Measurements from ENCODE around the gene HIGD2A. TPM values are rescaled to one million over a fixed set of nuclear protein-coding genes. Genes with fewer than 3 reads are reported as not detected.
A peak's percentile ranks its signal among the peaks of the same experiment; 100 is the strongest.

Gene HIGD2A
- total and polyA plus RNA-seq, 2 of the 13 experiments (the other 11 are each of a cell fraction or from before 2014, with no cell fraction given) = 89.2 to 146 TPM

DNA sequence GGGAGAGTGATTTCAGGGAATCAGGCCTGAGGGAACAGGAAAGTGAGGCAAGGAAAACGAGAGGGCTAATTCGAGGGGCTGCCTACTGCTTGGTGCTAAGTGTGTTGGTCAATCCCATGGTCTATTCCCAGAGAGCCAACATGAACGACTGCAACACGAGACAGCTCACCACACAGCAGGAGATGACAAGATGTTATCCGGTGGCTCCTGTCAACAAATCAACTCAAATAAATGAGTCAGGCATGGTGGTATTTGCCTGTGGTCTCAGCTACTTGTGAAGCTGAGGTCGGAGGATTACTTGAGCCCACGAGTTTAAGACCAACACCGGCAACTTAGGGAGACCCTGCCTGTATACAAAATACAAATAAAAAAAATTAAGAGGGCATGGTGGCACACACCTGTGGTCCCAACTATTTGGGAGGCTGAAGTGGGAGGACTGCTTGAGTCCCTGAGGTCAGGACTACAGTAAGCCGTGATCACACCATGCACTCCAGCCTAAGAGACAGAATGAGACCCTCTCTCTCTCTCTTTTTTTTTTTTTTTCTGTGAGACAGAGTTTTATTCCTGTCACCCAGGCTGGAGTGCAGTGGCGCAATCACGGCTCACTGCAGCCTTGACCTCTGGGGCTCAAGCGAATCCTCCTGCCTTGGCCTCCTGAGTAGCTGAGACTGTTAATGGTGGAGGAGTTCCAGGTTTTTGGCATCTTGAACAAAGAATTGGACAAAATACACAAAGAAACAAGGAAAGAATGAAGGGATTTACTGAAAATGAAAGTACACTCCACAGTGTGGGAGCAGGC is 50.6 kb downstream of the HIGD2A start (continued):
- peak; percentile 71; the same call in 1 of the 2 replicates for TF ChIP-seq FOXO1 (CRISPR knock-in tag; IDR thresholded peaks at IDR 0.05)
- TF ChIP-seq NR2F1 (CRISPR knock-in tag; IDR thresholded peaks at IDR 0.05) = peak; percentile 13 to 22; a peak in 1 of 4 replicates
- no peak for TF ChIP-seq ZNF30 (CRISPR knock-in tag; IDR thresholded peaks at IDR 0.05)
- 0 out of 2 replicates have a peak, but pooled peaks have one; percentile 36 for TF ChIP-seq ZSCAN31 (CRISPR knock-in tag; IDR thresholded peaks at IDR 0.05; ENCODE audit: low read depth)
- TF ChIP-seq ZNF512 (CRISPR knock-in tag; IDR thresholded peaks at IDR 0.05) = no peak
- TF ChIP-seq SPEN (CRISPR knock-in tag; IDR thresholded peaks at IDR 0.05; ENCODE audit: low read depth) = 0 out of 2 replicates have a peak, but pooled peaks have one; percentile 39
- TF ChIP-seq XBP1 (CRISPR knock-in tag; IDR thresholded peaks at IDR 0.05) = no peak
- TF ChIP-seq, protein P1, sequence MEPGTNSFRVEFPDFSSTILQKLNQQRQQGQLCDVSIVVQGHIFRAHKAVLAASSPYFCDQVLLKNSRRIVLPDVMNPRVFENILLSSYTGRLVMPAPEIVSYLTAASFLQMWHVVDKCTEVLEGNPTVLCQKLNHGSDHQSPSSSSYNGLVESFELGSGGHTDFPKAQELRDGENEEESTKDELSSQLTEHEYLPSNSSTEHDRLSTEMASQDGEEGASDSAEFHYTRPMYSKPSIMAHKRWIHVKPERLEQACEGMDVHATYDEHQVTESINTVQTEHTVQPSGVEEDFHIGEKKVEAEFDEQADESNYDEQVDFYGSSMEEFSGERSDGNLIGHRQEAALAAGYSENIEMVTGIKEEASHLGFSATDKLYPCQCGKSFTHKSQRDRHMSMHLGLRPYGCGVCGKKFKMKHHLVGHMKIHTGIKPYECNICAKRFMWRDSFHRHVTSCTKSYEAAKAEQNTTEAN (CRISPR knock-in tag; conservative IDR thresholded peaks at IDR 0.05) = no peak
- TF ChIP-seq RBAK (CRISPR knock-in tag; IDR thresholded peaks at IDR 0.05) = no peak
- TF ChIP-seq ZSCAN9 (CRISPR knock-in tag; IDR thresholded peaks at IDR 0.05; ENCODE audit: borderline replicate concordance) = peak; percentile 41; the same call in 1 of the 2 replicates
- TF ChIP-seq RXRA (CRISPR knock-in tag; IDR thresholded peaks at IDR 0.05) = no peak
- no peak for TF ChIP-seq ZNF333 (CRISPR knock-in tag; IDR thresholded peaks at IDR 0.05; ENCODE audit: borderline replicate concordance)
- TF ChIP-seq MAF1 (CRISPR knock-in tag; IDR thresholded peaks at IDR 0.05; ENCODE audit: borderline replicate concordance) = no peak
- no peak for TF ChIP-seq TEAD2 (CRISPR knock-in tag; IDR thresholded peaks at IDR 0.05)
- no peak for TF ChIP-seq ZNF496 (CRISPR knock-in tag; IDR thresholded peaks at IDR 0.05; ENCODE audit: insufficient replicate concordance)
- TF ChIP-seq KDM3A (CRISPR knock-in tag; IDR thresholded peaks at IDR 0.05; ENCODE audit: low read depth) = no peak
- TF ChIP-seq ETV5 (CRISPR knock-in tag; IDR thresholded peaks at IDR 0.05; ENCODE audit: borderline replicate concordance) = peak; percentile 80
- TF ChIP-seq ZNF775 (CRISPR knock-in tag; IDR thresholded peaks at IDR 0.05; ENCODE audit: borderline replicate concordance) = no peak
- TF ChIP-seq ZNF263 (CRISPR knock-in tag; IDR thresholded peaks at IDR 0.05) = peak; percentile 74
- TF ChIP-seq ZNF33A (CRISPR knock-in tag; IDR thresholded peaks at IDR 0.05; ENCODE audit: borderline replicate concordance) = no peak
- peak; percentile 74; the same call in 1 of the 2 replicates for TF ChIP-seq SOX5 (CRISPR knock-in tag; IDR thresholded peaks at IDR 0.05; ENCODE audit: borderline replicate concordance)
- TF ChIP-seq IRF2 (CRISPR knock-in tag; IDR thresholded peaks at IDR 0.05) = 0 out of 2 replicates have a peak, but pooled peaks have one; percentile 22
- TF ChIP-seq BCL6 (CRISPR knock-in tag; IDR thresholded peaks at IDR 0.05) = no peak
- TF ChIP-seq MLLT10 (CRISPR knock-in tag; IDR thresholded peaks at IDR 0.05) = no peak
- no peak for TF ChIP-seq ZNF160 (CRISPR knock-in tag; IDR thresholded peaks at IDR 0.05)
- TF ChIP-seq ZBTB49 (CRISPR knock-in tag; IDR thresholded peaks at IDR 0.05; ENCODE audit: borderline replicate concordance) = no peak

Data from HepG2 (cell line).